Gastroesophageal sphincter (tissue), 3 donors: ENCODE results near the gene LRIG3.

Source experiments
- POLR2A ChIP-seq, 2 donors: fragments of 450-650 bp; IDR thresholded peaks; one replicate each; pipeline ENCODE4 v1.6.1; 2017; ENCODE audit warnings: antibody characterized with exemption in 2 of 2, mild to moderate bottlenecking in 2 of 2, moderate library complexity in 1 of 2
- TF ChIP-seq, protein P1 (sequence below), 4 experiments: fragments of 200-600 bp in 2 of 4; fragments of 450-650 bp in 2 of 4; sonication (generic) in 1 of 4; IDR thresholded peaks; one replicate each; pipeline ENCODE4 v1.5.1; 2017 to 2019; ENCODE audit warnings: antibody characterized with exemption in 4 of 4, mild to moderate bottlenecking in 2 of 4, moderate library complexity in 2 of 4

GRCh38 chr12:58906917-58907316, 13.4 kb downstream of the LRIG3 start:
- TF ChIP-seq, protein P1, sequence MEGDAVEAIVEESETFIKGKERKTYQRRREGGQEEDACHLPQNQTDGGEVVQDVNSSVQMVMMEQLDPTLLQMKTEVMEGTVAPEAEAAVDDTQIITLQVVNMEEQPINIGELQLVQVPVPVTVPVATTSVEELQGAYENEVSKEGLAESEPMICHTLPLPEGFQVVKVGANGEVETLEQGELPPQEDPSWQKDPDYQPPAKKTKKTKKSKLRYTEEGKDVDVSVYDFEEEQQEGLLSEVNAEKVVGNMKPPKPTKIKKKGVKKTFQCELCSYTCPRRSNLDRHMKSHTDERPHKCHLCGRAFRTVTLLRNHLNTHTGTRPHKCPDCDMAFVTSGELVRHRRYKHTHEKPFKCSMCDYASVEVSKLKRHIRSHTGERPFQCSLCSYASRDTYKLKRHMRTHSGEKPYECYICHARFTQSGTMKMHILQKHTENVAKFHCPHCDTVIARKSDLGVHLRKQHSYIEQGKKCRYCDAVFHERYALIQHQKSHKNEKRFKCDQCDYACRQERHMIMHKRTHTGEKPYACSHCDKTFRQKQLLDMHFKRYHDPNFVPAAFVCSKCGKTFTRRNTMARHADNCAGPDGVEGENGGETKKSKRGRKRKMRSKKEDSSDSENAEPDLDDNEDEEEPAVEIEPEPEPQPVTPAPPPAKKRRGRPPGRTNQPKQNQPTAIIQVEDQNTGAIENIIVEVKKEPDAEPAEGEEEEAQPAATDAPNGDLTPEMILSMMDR (IDR thresholded peaks at IDR 0.05): no peak
- no peak for TF ChIP-seq POLR2A (IDR thresholded peaks at IDR 0.05)
